ENCODE results near the gene ITPKC. TPM values are rescaled to one million over a fixed set of nuclear protein-coding genes. Genes with fewer than 3 reads are reported as not detected.

The ITPKC gene
- total and polyA plus RNA-seq, 3 experiments from 2014 or later = 5.5 to 8.9 (median 5.7) TPM

DNA sequence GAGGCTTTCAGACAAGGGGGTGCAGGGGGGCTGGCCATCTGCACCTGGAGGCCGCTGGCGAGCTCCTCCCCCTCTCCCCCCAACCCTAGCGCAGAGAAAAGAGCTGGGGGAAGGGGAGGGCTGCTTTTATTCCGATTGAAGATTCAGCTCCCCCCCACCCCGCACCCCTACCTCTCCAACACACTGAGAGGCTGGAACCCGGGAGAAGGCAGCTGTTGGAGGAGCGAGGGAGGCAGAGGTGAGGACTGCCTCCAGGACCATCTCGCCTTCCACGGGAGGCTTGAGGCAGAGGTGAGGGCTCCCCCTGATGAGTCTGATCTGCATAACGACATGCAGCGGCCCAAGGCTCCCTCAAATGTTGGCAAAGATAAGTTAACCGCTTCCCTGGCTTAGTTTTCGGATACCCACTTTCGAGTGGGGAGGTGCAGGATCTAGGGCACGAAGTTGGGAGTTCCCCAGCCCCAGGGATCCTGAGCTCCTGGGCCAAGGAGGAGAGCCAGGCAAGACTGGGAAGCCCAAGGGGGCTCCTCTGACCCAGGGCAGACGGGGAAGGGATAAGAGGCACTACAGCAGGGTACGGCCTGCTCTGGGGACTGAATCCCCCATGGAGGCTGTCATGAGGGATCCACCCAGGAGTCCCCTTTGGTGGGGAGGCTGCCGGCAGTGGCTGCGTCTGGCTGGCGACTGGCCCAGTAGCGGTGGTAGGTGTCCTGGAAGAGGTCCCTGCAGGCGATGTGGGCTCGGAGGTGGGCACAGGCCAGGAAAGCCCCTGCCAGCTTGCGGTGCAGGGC is 25.3 kb upstream of the ITPKC start:
- peak overlapping the region in 2 of 8 donors; percentile 18 to 87 for H3K27ac Mint-ChIP-seq
- H3K27ac ChIP-seq (ENCODE audit: low read depth, low read length) = peak overlapping the region; percentile 61
- no peaks in the 10 kb centered on the region for H3K27me3 ChIP-seq (ENCODE audit: insufficient read depth, low read length, poor library complexity, severe bottlenecking)
- H3K27me3 Mint-ChIP-seq = no peaks in the 10 kb centered on the region
- ChIA-PET CTCF (no interaction called here), POLR2A (interaction anchor here (0.7 to 1.0 kb wide), 3 partner anchors 28 to 107 kb away, joined by 3 to 4 read pairs (median 3); partner anchors contain the start of genes ACTMAP and EGLN2)
- no peak for DNase-seq
- no peaks in the 10 kb centered on the region for H3K9me3 Mint-ChIP-seq
- peaks cover 0 to 28% (median 0%) of the 10 kb centered on the region in 3 donors for H3K36me3 Mint-ChIP-seq
- H3K9me3 ChIP-seq (ENCODE audit: low read length) = no peaks in the 10 kb centered on the region
- peaks cover 10% of the 10 kb centered on the region for H3K4me1 ChIP-seq (ENCODE audit: insufficient read depth, low read length)
- H3K4me1 Mint-ChIP-seq = peaks cover 0 to 7% (median 4%) of the 10 kb centered on the region in 3 donors
- peak overlapping the region in 6 of 7 donors; percentile 28 to 91 (median 44) for H3K4me3 Mint-ChIP-seq
- H3K36me3 ChIP-seq (ENCODE audit: insufficient read depth, low read length) = no peaks in the 10 kb centered on the region
- peak overlapping the region; percentile 81 for H3K4me3 ChIP-seq (ENCODE audit: low read length)

DNA sequence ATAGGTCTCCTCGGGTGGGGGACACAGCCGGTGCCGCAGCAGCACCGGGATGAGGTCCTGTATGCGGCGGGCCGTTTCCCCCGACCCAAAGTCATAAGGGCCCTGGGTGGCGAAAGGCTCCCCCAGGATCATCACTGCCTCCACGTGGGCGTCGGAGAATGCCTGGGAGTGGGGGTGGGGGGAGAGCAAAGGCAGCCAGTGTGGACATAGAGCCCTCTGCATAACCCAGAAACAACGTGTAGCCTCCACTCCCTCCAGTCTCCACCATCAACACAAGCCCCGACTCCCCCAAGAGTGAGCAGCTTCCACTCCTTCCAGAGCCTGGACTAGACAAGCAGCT is 24.7 kb upstream of the ITPKC start:
- peaks cover 0 to 30% (median 0%) of the 10 kb centered on the region in 3 donors for H3K36me3 Mint-ChIP-seq
- H3K9me3 Mint-ChIP-seq = no peaks in the 10 kb centered on the region
- Histone ChIP-seq H3K27me3 (ENCODE audit: insufficient read depth, low read length, poor library complexity, severe bottlenecking) (no peaks in the 10 kb centered on the region), H3K4me1 (ENCODE audit: insufficient read depth, low read length) (peaks cover 10% of the 10 kb centered on the region), H3K36me3 (ENCODE audit: insufficient read depth, low read length) (no peaks in the 10 kb centered on the region), H3K9me3 (ENCODE audit: low read length) (no peaks in the 10 kb centered on the region), H3K27ac (ENCODE audit: low read depth, low read length) (no peak overlapping the region), H3K4me3 (ENCODE audit: low read length) (no peak overlapping the region)
- H3K4me3 Mint-ChIP-seq = peak overlapping the region in 3 of 7 donors; percentile 32 to 37 (median 34)
- H3K27ac Mint-ChIP-seq = peak overlapping the region in 3 of 8 donors; percentile 2 to 78 (median 38)
- H3K4me1 Mint-ChIP-seq = peaks cover 0 to 7% (median 4%) of the 10 kb centered on the region in 3 donors
- ChIA-PET POLR2A (no interaction called here), CTCF (no interaction called here)
- no peak for DNase-seq
- H3K27me3 Mint-ChIP-seq = no peaks in the 10 kb centered on the region

DNA sequence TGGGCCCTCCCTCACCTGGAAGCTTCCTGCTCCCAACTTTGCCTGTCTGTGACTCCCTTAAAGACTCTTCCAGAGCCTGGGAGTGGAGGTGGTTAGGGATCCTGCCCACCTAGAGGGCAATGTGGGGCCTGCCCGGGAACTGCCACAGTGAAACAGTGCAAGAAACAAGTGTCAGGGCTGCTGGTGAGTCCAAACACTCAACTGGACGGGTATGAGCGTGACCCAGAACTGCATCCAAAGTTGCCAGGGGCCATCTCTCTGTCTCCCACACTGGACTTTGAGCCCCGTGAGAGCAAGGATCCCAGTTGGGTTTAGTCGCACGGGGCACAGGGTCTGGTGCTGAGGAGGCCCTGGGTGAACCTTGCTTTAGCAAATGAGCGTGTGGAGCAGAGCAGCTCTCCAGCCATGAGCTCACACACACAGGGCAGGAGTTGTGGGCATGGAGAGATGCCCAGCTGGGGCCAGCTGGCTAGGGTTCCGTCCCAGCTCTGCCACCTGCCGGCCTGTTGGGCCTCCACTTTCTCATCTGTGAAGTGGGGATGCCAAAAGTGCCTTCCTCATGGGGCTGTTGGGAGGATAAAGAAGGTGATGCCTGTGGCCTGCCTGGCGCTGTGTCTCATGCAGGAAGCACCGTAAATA is 23.6 kb upstream of the ITPKC start:
- Histone ChIP-seq H3K36me3 (ENCODE audit: insufficient read depth, low read length) (no peaks in the 10 kb centered on the region), H3K9me3 (ENCODE audit: low read length) (no peaks in the 10 kb centered on the region), H3K27me3 (ENCODE audit: insufficient read depth, low read length, poor library complexity, severe bottlenecking) (no peaks in the 10 kb centered on the region), H3K4me3 (ENCODE audit: low read length) (no peak overlapping the region), H3K27ac (ENCODE audit: low read depth, low read length) (no peak overlapping the region), H3K4me1 (ENCODE audit: insufficient read depth, low read length) (peaks cover 10% of the 10 kb centered on the region)
- H3K4me3 Mint-ChIP-seq = no peak overlapping the region
- H3K4me1 Mint-ChIP-seq = peaks cover 0 to 7% (median 4%) of the 10 kb centered on the region in 3 donors
- H3K27me3 Mint-ChIP-seq = no peaks in the 10 kb centered on the region
- H3K27ac Mint-ChIP-seq = peak overlapping the region in 5 of 8 donors; percentile 29 to 87 (median 68)
- no peak for DNase-seq
- no peaks in the 10 kb centered on the region for H3K9me3 Mint-ChIP-seq
- H3K36me3 Mint-ChIP-seq = peaks cover 0 to 31% (median 0%) of the 10 kb centered on the region in 3 donors
- CTCF ChIA-PET = interaction anchor here (0.9 kb wide), 1 partner anchor 64 kb away, joined by 4 read pairs; no protein-coding TSS in a partner anchor
- POLR2A ChIA-PET = no interaction called here

DNA sequence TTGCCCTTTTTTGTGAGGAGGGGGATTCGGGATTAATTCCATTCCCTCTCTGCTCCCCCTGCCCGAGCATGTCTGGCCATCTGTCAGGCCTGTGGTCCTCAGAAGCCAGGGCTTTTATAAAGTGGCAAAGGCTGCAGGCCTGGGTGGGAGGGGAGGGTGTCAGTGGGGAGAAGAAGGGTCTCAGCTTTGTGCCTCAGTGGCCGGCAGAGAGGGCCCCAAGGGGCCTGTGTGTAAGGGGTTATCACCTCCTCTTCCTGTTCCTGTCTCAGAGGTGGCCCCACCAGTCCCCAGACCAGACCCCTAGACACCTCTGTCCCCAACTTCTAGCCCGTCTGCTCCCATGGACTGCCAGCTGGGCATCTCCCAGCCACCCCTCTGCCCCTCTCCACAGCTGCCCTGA is 23.0 kb upstream of the ITPKC start:
- Histone ChIP-seq H3K27me3 (ENCODE audit: insufficient read depth, low read length, poor library complexity, severe bottlenecking) (no peaks in the 10 kb centered on the region), H3K36me3 (ENCODE audit: insufficient read depth, low read length) (no peaks in the 10 kb centered on the region), H3K27ac (ENCODE audit: low read depth, low read length) (no peak overlapping the region), H3K9me3 (ENCODE audit: low read length) (no peaks in the 10 kb centered on the region), H3K4me3 (ENCODE audit: low read length) (no peak overlapping the region), H3K4me1 (ENCODE audit: insufficient read depth, low read length) (peaks cover 10% of the 10 kb centered on the region)
- Mint-ChIP-seq H3K4me3 (no peak overlapping the region), H3K36me3 (peaks cover 0 to 33% (median 0%) of the 10 kb centered on the region in 3 donors), H3K9me3 (no peaks in the 10 kb centered on the region), H3K27ac (peak overlapping the region in 3 of 8 donors; percentile 1 to 77 (median 35)), H3K27me3 (no peaks in the 10 kb centered on the region), H3K4me1 (peaks cover 0 to 7% (median 4%) of the 10 kb centered on the region in 3 donors)
- ChIA-PET CTCF (no interaction called here), POLR2A (no interaction called here)
- no peak for DNase-seq

DNA sequence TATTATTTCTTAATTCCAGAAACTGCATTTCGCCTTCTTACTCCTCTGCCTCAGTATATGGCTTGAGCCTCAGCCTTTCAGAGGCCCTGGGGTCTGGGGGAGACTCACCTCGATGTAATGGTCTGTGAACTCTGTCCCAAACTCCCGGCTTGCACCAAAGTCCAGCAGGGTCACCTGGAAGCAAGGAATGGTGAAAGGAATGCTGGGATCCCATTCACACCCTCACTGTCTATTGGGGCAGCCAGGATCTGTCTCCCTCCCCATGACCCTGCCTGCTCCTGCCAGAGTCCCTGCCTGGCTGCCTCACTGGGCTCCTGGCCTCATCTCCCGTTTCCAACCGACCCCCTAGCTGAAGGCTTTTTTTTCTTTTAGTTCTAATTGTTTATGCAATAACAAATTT is 21.0 kb upstream of the ITPKC start:
- Histone ChIP-seq H3K4me3 (ENCODE audit: low read length) (no peak overlapping the region), H3K4me1 (ENCODE audit: insufficient read depth, low read length) (peaks cover 4% of the 10 kb centered on the region), H3K27me3 (ENCODE audit: insufficient read depth, low read length, poor library complexity, severe bottlenecking) (no peaks in the 10 kb centered on the region), H3K27ac (ENCODE audit: low read depth, low read length) (no peak overlapping the region), H3K36me3 (ENCODE audit: insufficient read depth, low read length) (no peaks in the 10 kb centered on the region), H3K9me3 (ENCODE audit: low read length) (no peaks in the 10 kb centered on the region)
- Mint-ChIP-seq H3K27ac (peak overlapping the region in 2 of 8 donors; percentile 58 to 75), H3K27me3 (no peaks in the 10 kb centered on the region), H3K4me3 (peak overlapping the region in 1 of 7 donors; percentile 12), H3K9me3 (no peaks in the 10 kb centered on the region), H3K36me3 (peaks cover 0 to 41% (median 3%) of the 10 kb centered on the region in 3 donors), H3K4me1 (peaks cover 0 to 4% (median 1%) of the 10 kb centered on the region in 3 donors)
- ChIA-PET POLR2A (no interaction called here), CTCF (no interaction called here)
- no peak for DNase-seq

DNA sequence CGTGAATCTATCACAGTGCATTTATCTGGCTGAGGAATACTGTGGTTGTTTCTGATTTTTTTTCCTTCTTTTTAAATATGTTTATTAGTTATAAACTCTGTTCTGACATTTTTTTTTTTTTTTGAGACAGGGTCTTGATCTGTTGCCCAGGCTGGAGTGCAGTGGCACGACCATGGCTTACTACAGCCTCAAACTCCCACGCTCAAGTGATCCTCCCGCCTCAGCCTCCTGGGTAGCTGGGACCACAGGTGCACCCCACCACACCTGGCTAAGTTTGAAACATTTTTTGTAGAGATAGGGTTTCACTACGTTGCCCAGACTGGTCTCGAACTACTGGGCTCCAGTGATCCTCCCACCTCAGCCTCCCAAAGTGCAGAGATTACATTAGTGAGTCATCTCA is 19.9 kb upstream of the ITPKC start:
- Histone ChIP-seq H3K4me3 (ENCODE audit: low read length) (no peak overlapping the region), H3K27me3 (ENCODE audit: insufficient read depth, low read length, poor library complexity, severe bottlenecking) (no peaks in the 10 kb centered on the region), H3K9me3 (ENCODE audit: low read length) (no peaks in the 10 kb centered on the region), H3K27ac (ENCODE audit: low read depth, low read length) (no peak overlapping the region), H3K36me3 (ENCODE audit: insufficient read depth, low read length) (no peaks in the 10 kb centered on the region), H3K4me1 (ENCODE audit: insufficient read depth, low read length) (no peaks in the 10 kb centered on the region)
- DNase-seq = no peak
- CTCF ChIA-PET = no interaction called here
- no peak overlapping the region for H3K4me3 Mint-ChIP-seq
- no peaks in the 10 kb centered on the region for H3K4me1 Mint-ChIP-seq
- H3K9me3 Mint-ChIP-seq = no peaks in the 10 kb centered on the region
- POLR2A ChIA-PET = no interaction called here
- no peaks in the 10 kb centered on the region for H3K27me3 Mint-ChIP-seq
- peak overlapping the region in 1 of 8 donors; percentile 78 for H3K27ac Mint-ChIP-seq
- peaks cover under 1 to 52% (median 4%) of the 10 kb centered on the region in 3 donors for H3K36me3 Mint-ChIP-seq

DNA sequence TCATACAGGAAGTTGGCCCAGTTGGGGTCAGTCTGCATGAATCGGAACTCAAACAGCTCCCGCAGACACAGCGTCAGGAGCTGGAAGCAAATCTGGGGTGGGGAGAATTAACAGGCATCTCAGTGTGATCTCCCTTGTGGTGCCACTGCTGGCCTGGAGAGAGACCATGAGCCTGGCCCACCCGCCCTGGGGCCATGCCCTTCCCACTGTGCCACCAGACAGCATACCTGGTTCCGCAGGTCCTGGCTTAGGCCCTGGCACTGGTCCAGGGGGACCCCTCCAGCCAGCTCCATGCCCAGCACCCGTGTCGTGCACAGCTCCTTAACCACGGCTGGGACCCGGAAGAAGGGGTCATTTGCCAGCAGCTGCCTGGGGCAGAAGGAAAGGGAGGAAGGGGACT is 16.8 kb upstream of the ITPKC start:
- ChIA-PET CTCF (no interaction called here), POLR2A (no interaction called here)
- peaks cover 13 to 61% (median 15%) of the 10 kb centered on the region in 3 donors for H3K36me3 Mint-ChIP-seq
- DNase-seq = no peak
- H3K4me1 ChIP-seq (ENCODE audit: insufficient read depth, low read length) = no peaks in the 10 kb centered on the region
- no peak overlapping the region for H3K4me3 Mint-ChIP-seq
- H3K9me3 ChIP-seq (ENCODE audit: low read length) = no peaks in the 10 kb centered on the region
- no peak overlapping the region for H3K27ac Mint-ChIP-seq
- H3K27ac ChIP-seq (ENCODE audit: low read depth, low read length) = no peak overlapping the region
- no peaks in the 10 kb centered on the region for H3K9me3 Mint-ChIP-seq
- H3K4me1 Mint-ChIP-seq = no peaks in the 10 kb centered on the region
- H3K27me3 ChIP-seq (ENCODE audit: insufficient read depth, low read length, poor library complexity, severe bottlenecking) = no peaks in the 10 kb centered on the region
- peaks cover 6% of the 10 kb centered on the region for H3K36me3 ChIP-seq (ENCODE audit: insufficient read depth, low read length)
- no peaks in the 10 kb centered on the region for H3K27me3 Mint-ChIP-seq
- H3K4me3 ChIP-seq (ENCODE audit: low read length) = no peak overlapping the region

DNA sequence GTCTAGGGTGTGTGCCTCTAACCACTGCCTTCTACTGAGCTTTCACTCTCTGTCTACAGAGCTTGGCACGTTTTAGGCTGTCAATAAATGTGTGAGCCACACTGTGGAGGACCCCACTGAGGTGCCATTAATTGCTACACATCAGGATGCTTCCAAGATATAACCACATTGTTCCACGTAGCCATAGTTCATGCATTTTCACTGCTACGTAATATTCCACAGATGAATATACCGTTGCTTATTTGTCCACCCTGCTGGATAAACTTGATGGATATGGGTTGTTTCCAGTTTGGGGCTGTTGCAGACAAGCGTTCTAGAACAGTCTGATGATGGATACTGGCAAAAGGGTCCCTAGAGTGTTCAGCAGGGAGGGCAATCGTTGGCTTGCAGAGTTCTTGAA is 15.2 kb upstream of the ITPKC start:
- Histone ChIP-seq H3K36me3 (ENCODE audit: insufficient read depth, low read length) (peaks cover 10% of the 10 kb centered on the region), H3K4me3 (ENCODE audit: low read length) (no peak overlapping the region), H3K27ac (ENCODE audit: low read depth, low read length) (no peak overlapping the region), H3K9me3 (ENCODE audit: low read length) (no peaks in the 10 kb centered on the region), H3K27me3 (ENCODE audit: insufficient read depth, low read length, poor library complexity, severe bottlenecking) (no peaks in the 10 kb centered on the region), H3K4me1 (ENCODE audit: insufficient read depth, low read length) (no peaks in the 10 kb centered on the region)
- DNase-seq = no peak
- Mint-ChIP-seq H3K36me3 (peaks cover 13 to 64% (median 15%) of the 10 kb centered on the region in 3 donors), H3K4me1 (no peaks in the 10 kb centered on the region), H3K9me3 (no peaks in the 10 kb centered on the region), H3K27me3 (no peaks in the 10 kb centered on the region), H3K4me3 (no peak overlapping the region), H3K27ac (peak overlapping the region in 1 of 8 donors; percentile 37)
- POLR2A ChIA-PET = no interaction called here
- CTCF ChIA-PET = no interaction called here
